K562 (cell line): ENCODE results near the gene ACP5. TPM values are rescaled to one million over a fixed set of nuclear protein-coding genes. Genes with fewer than 3 reads are reported as not detected.

Experiments
- ATAC-seq: fragments of 200-7000 bp; cut with Tn5 transposase; 3 replicates; pipeline ENCODE4 v1.9.1; 2020; ENCODE audit warnings: moderate library complexity
- BruUV-seq: library from RNA; stranded (reverse); fragments of 400-500 nt; replicated peaks from 2 replicates; lab custom pipeline; 2021; lab: Mats Ljungman, UMichigan
- CTCF ChIA-PET: fragments of 300-600 bp; formaldehyde crosslinking; extraction: SDS; loops from one replicate; lab custom pipeline; 2021; ENCODE audit warnings: low intra/inter-chr PET ratio; lab: Yijun Ruan, JAX
- POLR2A ChIA-PET: fragments of 300-600, 350-650 bp; sonication (Branson Sonifier 250); formaldehyde crosslinking; extraction: SDS; loops from one replicate; lab custom pipeline; 2021; ENCODE audit warnings: antibody characterized with exemption, inconsistent platforms; lab: Yijun Ruan, JAX
- DNase-seq, 4 experiments: peaks; one replicate each; pipeline versions ENCODE4 v3.0.0 to v3.0.0-alpha.2; 2011 to 2018; ENCODE audit warnings: low spot score in 3 of 4, mixed read lengths in 3 of 4; ENCODE audit errors: extremely low read depth in 1 of 4
- FAIRE-seq: peaks from 2 replicates; lab custom pipeline; 2011; peaks lifted over from hg19 to GRCh38; lab: Jason Lieb, UNC
- H2AFZ ChIP-seq: 2 replicates; pipeline ENCODE4 v1.6.0; 2011; ENCODE audit warnings: low read depth, low read length, control low read depth, inconsistent platforms
- H3K27ac ChIP-seq: fragments of 200-600 bp; 3 replicates; pipeline ENCODE4 v1.8.0; 2011; ENCODE audit warnings: low read depth, mild to moderate bottlenecking, control low read depth, inconsistent platforms, low read length, moderate library complexity, mixed read lengths; ENCODE audit errors: extremely low read depth
- H3K27me3 ChIP-seq, 2 experiments: fragments of 300-600 bp in 1 of 2; 2 replicates in 1 of 2; 3 replicates in 1 of 2; pipeline versions ENCODE4 v1.6.0 to v1.8.0; 2011; ENCODE audit warnings: inconsistent platforms in 2 of 2, low read length in 2 of 2, mild to moderate bottlenecking in 1 of 2, mixed read lengths in 1 of 2, moderate library complexity in 1 of 2; ENCODE audit not compliant: control insufficient read depth in 2 of 2, insufficient read depth in 2 of 2
- H3K36me3 ChIP-seq: fragments of 300-600 bp; 3 replicates; pipeline ENCODE4 v1.8.0; 2011; ENCODE audit warnings: mild to moderate bottlenecking, low read length, inconsistent platforms; ENCODE audit not compliant: control insufficient read depth, insufficient read depth
- H3K4me1 ChIP-seq, 2 experiments: fragments of 200-600 bp in 1 of 2; replicated peaks in 1 of 2; 2 replicates in 1 of 2; 3 replicates in 1 of 2; pipeline versions ENCODE4 v1.5.1 to v1.8.0; 2011; ENCODE audit warnings: inconsistent platforms in 2 of 2, low read length in 2 of 2, mild to moderate bottlenecking in 1 of 2, mixed read lengths in 1 of 2, moderate library complexity in 1 of 2; ENCODE audit not compliant: control insufficient read depth in 2 of 2, insufficient read depth in 2 of 2
- H3K4me2 ChIP-seq: 2 replicates; pipeline ENCODE4 v1.6.1; 2011; ENCODE audit warnings: low read length, control low read depth, inconsistent platforms, mixed read lengths; ENCODE audit not compliant: insufficient read depth
- H3K4me3 ChIP-seq: fragments of 200-600 bp; sonication (generic), shearing (Covaris generic); 2 replicates; pipeline ENCODE4 v1.5.1; 2016; ENCODE audit warnings: control low read depth, inconsistent platforms
- H3K79me2 ChIP-seq: fragments of 200-600 bp; 3 replicates; pipeline ENCODE4 v1.8.0; 2011; ENCODE audit warnings: low read length, inconsistent platforms; ENCODE audit not compliant: control insufficient read depth, insufficient read depth
- H3K9ac ChIP-seq, 2 experiments: 2 replicates each; pipeline versions ENCODE4 v1.6.0 to v1.6.1; 2011; ENCODE audit warnings: low read depth in 2 of 2, low read length in 2 of 2, control low read depth in 1 of 2, inconsistent platforms in 1 of 2, mild to moderate bottlenecking in 1 of 2, mixed read lengths in 1 of 2; ENCODE audit not compliant: insufficient read depth in 1 of 2
- H3K9me1 ChIP-seq: one replicate; pipeline ENCODE4 v1.6.0; 2011; ENCODE audit warnings: inconsistent platforms, mild to moderate bottlenecking, low read length, moderate library complexity; ENCODE audit not compliant: control insufficient read depth, insufficient read depth
- H3K9me3 ChIP-seq: replicated peaks from 2 replicates; pipeline ENCODE4 v1.5.1; 2011; ENCODE audit warnings: low read depth, low read length, inconsistent platforms; ENCODE audit not compliant: control insufficient read depth, insufficient read depth
- H4K20me1 ChIP-seq: replicated peaks from 2 replicates; pipeline ENCODE4 v1.6.1; 2011; ENCODE audit warnings: low read length, inconsistent platforms, mixed read lengths; ENCODE audit not compliant: control insufficient read depth, insufficient read depth
- ASH1L ChIP-seq: fragments of 450-650 bp; IDR thresholded peaks from 2 replicates; pipeline ENCODE4 v1.6.1; 2018; ENCODE audit warnings: borderline replicate concordance, mild to moderate bottlenecking, low read depth; ENCODE audit not compliant: partially characterized antibody
- CBX1 ChIP-seq: sonication (generic); IDR thresholded peaks from 2 replicates; pipeline ENCODE4 v1.6.1; 2016; ENCODE audit warnings: antibody characterized with exemption, low read depth, mild to moderate bottlenecking
- CTBP1 ChIP-seq: fragments of 450-650 bp; IDR thresholded peaks from 2 replicates; pipeline ENCODE4 v1.6.1; 2016; ENCODE audit warnings: borderline replicate concordance
- DMBX1 ChIP-seq: fragments of 250-450 bp; sonication (Bioruptor Pico); IDR thresholded peaks from 2 replicates; pipeline ENCODE4 v1.8.0; 2022; ENCODE audit warnings: inconsistent platforms, mild to moderate bottlenecking, moderate library complexity, borderline replicate concordance
- PHB2 ChIP-seq: fragments of 450-650 bp; IDR thresholded peaks from 2 replicates; pipeline ENCODE4 v1.6.1; 2017; ENCODE audit warnings: low read depth
- PHTF2 ChIP-seq: fragments of 250-450 bp; sonication (Bioruptor Pico); IDR thresholded peaks from 2 replicates; pipeline ENCODE4 v1.5.0; 2021; ENCODE audit warnings: mild to moderate bottlenecking
- YY1 ChIP-seq, 3 experiments: IDR thresholded peaks; 2 replicates each; pipeline ENCODE4 v1.6.1; 2011; ENCODE audit warnings: low read length in 2 of 3, mild to moderate bottlenecking in 2 of 3, moderate library complexity in 2 of 3, borderline replicate concordance in 1 of 3, control low read depth in 1 of 3, low read depth in 1 of 3; ENCODE audit not compliant: insufficient read depth in 3 of 3, insufficient replicate concordance in 2 of 3, control insufficient read depth in 1 of 3, insufficient read length in 1 of 3; ENCODE audit errors: extremely low read depth in 1 of 3
- ZNF324 ChIP-seq: fragments of 250-450 bp; sonication (Bioruptor Pico); IDR thresholded peaks from 2 replicates; pipeline ENCODE4 v1.4.0; 2020; ENCODE audit warnings: mild to moderate bottlenecking
- ZNF79 ChIP-seq: fragments of 250-450 bp; sonication (Bioruptor Pico); IDR thresholded peaks from 2 replicates; pipeline ENCODE4 v1.4.0; 2020; ENCODE audit warnings: low read depth, mild to moderate bottlenecking, moderate library complexity
- ZSCAN29 ChIP-seq: fragments of 450-650 bp; IDR thresholded peaks from 2 replicates; pipeline ENCODE4 v1.6.1; 2017
- WGBS: fragments of 100-300 bp; shearing (Covaris generic); methylation state at CpG from one replicate; pipeline ENCODE4 v1.1.6; 2016; ENCODE audit warnings: low coverage, mixed read lengths; ENCODE audit not compliant: insufficient coverage; ENCODE audit errors: missing lambda C conversion rate; 5-methylcytosine and 5-hydroxymethylcytosine counted together
- in situ Hi-C: fragments of 300-500 bp; cut with MboI; formaldehyde crosslinking; loops from 4 replicates; pipeline ENCODE4 v1.15.0; 2018; ENCODE audit warnings: inconsistent platforms, mixed read lengths
- intact Hi-C: fragments of 100-400 bp; cut with micrococcal nuclease; formaldehyde crosslinking; loops from 2 replicates; pipeline ENCODE4 v1.14.2; 2022
- polyA plus RNA-seq, 8 experiments: library from polyadenylated mRNA; depleted of rRNA in 4 of 8; stranded (reverse) in 5 of 8; unstranded in 3 of 8; fragments of >200 nt; fragmentation: Nextera tagmentation in 2 of 8; fragmentation: Illumina TruSeq in 1 of 8; extraction: Ambion mirVana in 2 of 8; extraction: Trizol in 1 of 8; gene quantifications; 2 replicates each; pipeline versions ENCODE4 v1.2.1 to v1.2.3, GENCODE V29; 2011 to 2014; ENCODE audit warnings: inconsistent platforms in 1 of 8, missing spikeins in 1 of 8
- total RNA-seq, 7 experiments: library from RNA; depleted of rRNA in 6 of 7; stranded (reverse); fragments of >200 nt in 6 of 7; fragmentation: Illumina TruSeq in 2 of 7; extraction: Trizol in 2 of 7; gene quantifications; 2 replicates each; pipeline versions ENCODE4 v1.2.1 to v1.2.3, GENCODE V29; 2011 to 2021; ENCODE audit warnings: low replicate concordance in 1 of 7
- TF ChIP-seq, protein P1 (sequence below): sonication (generic); formaldehyde crosslinking; IDR thresholded peaks from 2 replicates; pipeline ENCODE4 v1.8.0; 2022; ENCODE audit warnings: mild to moderate bottlenecking, missing genetic modification reagents
- TF ChIP-seq, protein P2 (sequence below): fragments of 200-800 bp; sonication (Bioruptor generic); IDR thresholded peaks from 2 replicates; pipeline ENCODE4 v1.6.1; 2017; ENCODE audit warnings: missing genetic modification characterization, missing compliant biosample characterization
- TF ChIP-seq, protein P3 (sequence below): sonication (generic); formaldehyde crosslinking; IDR thresholded peaks from 2 replicates; pipeline ENCODE4 v1.8.0; 2022; ENCODE audit warnings: mild to moderate bottlenecking, missing genetic modification reagents
- TF ChIP-seq, protein P4 (sequence below): fragments of 450-650 bp; IDR thresholded peaks from 2 replicates; pipeline ENCODE4 v1.6.1; 2014; ENCODE audit warnings: low read depth, mild to moderate bottlenecking, moderate library complexity, borderline replicate concordance

ACP5 gene
- total and polyA plus RNA-seq, 9 of the 15 experiments (the other 6 are each of a cell fraction or from before 2014, with no cell fraction given), result 0.06 to 1.1 (median 0.31) TPM; not detected in 1

DNA sequence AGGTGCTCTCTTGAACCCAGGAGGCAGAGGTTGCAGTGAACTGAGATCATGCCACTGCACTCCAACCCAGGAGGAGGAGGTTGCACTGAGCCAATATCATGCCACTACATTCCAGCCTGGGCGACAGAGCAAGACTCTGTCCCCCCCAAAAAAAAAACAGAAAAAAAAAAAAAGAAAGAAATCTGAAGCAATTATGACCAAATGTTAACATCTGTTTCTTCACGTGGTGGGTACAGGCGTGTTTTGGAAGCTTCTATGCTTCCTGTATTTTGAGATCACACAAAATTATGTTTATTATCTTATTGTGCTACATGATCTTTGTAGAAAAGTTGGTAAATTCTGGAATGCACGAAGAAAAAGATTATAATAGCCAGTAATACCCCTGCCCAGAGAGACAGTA is 2.7 kb upstream of the ACP5 start (continued):
- TF ChIP-seq YY1 (IDR thresholded peaks at IDR 0.05; ENCODE audit: borderline replicate concordance in 1 of 3, control insufficient read depth in 1 of 3, extremely low read depth in 1 of 3, insufficient read depth in 3 of 3, insufficient read length in 1 of 3, insufficient replicate concordance in 2 of 3, low read depth in 1 of 3, low read length in 2 of 3) (no peak), ZNF79 (no peak), ASH1L (no peak), ZNF324 (no peak)

DNA sequence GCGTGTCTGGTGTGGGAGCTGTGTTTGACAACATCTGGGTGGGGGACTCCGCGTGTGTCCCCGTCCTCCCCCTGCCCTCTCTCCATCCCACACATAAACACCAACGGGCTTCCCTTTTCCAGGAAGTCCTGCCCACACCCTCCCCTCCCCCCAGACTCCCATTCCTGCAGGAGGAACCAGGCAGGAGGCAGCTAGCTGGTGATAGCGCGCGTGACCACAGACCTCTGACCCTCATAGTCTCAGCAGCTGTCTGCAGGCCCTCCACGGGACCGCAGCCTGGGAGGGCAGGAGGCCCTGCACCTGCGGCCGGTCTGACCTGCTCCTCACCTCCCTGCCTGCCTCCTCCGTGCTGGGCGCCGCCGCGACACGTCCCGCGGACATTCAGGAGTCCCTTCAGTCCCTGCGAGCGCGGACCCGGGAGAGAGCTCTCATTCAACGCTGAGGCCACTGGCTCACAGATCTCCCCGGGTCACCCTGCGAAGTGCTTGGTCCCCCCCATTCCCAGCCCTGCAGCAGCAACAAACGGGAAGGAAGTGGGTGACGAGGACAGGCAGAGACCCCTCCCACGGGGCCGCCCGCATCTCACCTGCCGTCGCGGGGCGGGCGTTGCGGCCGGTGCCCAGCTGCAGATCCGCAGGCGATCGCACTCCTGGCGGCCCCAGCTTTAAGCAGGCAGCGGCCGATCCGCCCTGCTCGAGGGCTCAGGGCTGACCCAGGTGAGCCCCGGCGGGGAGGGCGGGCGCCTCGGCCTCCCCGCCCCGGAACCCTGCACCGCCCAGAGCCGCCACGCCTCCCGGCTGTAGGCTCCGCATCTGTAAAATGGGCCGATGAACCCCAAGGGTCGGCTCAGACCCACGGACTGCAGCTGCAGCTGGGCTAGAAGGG is 1.1 kb upstream of the ACP5 start:
- CTCF ChIA-PET, result no interaction called here
- BruUV-seq, result no TSS peak
- Histone ChIP-seq H4K20me1 (no peaks in the 10 kb centered on the region), H3K79me2 (no peaks in the 10 kb centered on the region), H2AFZ (peak overlapping the region; percentile 76), H3K9me1 (no peaks in the 10 kb centered on the region), H3K27me3 (no peaks in the 10 kb centered on the region), H3K9me3 (no peaks in the 10 kb centered on the region), H3K9ac (peak overlapping the region in 1 of 2 experiments; percentile 11; a peak in 2 of 4 replicates), H3K4me1 (peaks cover 44 to 66% of the 10 kb centered on the region in 2 experiments), H3K27ac (peak overlapping the region; percentile 41), H3K36me3 (no peaks in the 10 kb centered on the region), H3K4me3 (no peak overlapping the region), H3K4me2 (peak overlapping the region; percentile 62)
- FAIRE-seq, result peak; percentile 84
- POLR2A ChIA-PET, result interaction anchor here (0.8 to 1.8 kb wide), 6 partner anchors 10 to 93 kb away, joined by 3 to 8 read pairs (median 4); partner anchors contain the start of gene ELOF1
- in situ Hi-C loops, result no loop called here
- peak; percentile 81 for ATAC-seq
- 32% methylated on average over 31 of the region's 62 CpGs for WGBS
- intact Hi-C loops, result no loop called here
- DNase-seq, result peak; percentile 68 to 90 (median 80)
- TF ChIP-seq, protein P1, sequence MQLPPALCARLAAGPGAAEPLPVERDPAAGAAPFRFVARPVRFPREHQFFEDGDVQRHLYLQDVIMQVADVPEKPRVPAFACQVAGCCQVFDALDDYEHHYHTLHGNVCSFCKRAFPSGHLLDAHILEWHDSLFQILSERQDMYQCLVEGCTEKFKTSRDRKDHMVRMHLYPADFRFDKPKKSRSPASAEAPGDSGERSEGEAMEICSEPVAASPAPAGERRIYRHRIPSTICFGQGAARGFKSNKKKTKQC (CRISPR knock-in tag), result no peak
- TF ChIP-seq PHTF2 (CRISPR knock-in tag), result no peak
- TF ChIP-seq PHB2, result no peak
- peak; percentile 92 for TF ChIP-seq CTBP1
- TF ChIP-seq, protein P2, sequence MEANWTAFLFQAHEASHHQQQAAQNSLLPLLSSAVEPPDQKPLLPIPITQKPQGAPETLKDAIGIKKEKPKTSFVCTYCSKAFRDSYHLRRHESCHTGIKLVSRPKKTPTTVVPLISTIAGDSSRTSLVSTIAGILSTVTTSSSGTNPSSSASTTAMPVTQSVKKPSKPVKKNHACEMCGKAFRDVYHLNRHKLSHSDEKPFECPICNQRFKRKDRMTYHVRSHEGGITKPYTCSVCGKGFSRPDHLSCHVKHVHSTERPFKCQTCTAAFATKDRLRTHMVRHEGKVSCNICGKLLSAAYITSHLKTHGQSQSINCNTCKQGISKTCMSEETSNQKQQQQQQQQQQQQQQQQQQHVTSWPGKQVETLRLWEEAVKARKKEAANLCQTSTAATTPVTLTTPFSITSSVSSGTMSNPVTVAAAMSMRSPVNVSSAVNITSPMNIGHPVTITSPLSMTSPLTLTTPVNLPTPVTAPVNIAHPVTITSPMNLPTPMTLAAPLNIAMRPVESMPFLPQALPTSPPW, result peak; percentile 62
- TF ChIP-seq, protein P3, sequence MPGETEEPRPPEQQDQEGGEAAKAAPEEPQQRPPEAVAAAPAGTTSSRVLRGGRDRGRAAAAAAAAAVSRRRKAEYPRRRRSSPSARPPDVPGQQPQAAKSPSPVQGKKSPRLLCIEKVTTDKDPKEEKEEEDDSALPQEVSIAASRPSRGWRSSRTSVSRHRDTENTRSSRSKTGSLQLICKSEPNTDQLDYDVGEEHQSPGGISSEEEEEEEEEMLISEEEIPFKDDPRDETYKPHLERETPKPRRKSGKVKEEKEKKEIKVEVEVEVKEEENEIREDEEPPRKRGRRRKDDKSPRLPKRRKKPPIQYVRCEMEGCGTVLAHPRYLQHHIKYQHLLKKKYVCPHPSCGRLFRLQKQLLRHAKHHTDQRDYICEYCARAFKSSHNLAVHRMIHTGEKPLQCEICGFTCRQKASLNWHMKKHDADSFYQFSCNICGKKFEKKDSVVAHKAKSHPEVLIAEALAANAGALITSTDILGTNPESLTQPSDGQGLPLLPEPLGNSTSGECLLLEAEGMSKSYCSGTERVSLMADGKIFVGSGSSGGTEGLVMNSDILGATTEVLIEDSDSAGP (CRISPR knock-in tag), result no peak
- TF ChIP-seq CBX1, result peak; percentile 81; the same call in 1 of the 2 replicates
- TF ChIP-seq ZSCAN29, result no peak
- TF ChIP-seq, protein P4, sequence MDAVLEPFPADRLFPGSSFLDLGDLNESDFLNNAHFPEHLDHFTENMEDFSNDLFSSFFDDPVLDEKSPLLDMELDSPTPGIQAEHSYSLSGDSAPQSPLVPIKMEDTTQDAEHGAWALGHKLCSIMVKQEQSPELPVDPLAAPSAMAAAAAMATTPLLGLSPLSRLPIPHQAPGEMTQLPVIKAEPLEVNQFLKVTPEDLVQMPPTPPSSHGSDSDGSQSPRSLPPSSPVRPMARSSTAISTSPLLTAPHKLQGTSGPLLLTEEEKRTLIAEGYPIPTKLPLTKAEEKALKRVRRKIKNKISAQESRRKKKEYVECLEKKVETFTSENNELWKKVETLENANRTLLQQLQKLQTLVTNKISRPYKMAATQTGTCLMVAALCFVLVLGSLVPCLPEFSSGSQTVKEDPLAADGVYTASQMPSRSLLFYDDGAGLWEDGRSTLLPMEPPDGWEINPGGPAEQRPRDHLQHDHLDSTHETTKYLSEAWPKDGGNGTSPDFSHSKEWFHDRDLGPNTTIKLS, result no peak
- TF ChIP-seq DMBX1 (CRISPR knock-in tag), result peak; percentile 41; the same call in 1 of the 2 replicates
